ENCODE data around the gene SLC5A9.

DNA sequence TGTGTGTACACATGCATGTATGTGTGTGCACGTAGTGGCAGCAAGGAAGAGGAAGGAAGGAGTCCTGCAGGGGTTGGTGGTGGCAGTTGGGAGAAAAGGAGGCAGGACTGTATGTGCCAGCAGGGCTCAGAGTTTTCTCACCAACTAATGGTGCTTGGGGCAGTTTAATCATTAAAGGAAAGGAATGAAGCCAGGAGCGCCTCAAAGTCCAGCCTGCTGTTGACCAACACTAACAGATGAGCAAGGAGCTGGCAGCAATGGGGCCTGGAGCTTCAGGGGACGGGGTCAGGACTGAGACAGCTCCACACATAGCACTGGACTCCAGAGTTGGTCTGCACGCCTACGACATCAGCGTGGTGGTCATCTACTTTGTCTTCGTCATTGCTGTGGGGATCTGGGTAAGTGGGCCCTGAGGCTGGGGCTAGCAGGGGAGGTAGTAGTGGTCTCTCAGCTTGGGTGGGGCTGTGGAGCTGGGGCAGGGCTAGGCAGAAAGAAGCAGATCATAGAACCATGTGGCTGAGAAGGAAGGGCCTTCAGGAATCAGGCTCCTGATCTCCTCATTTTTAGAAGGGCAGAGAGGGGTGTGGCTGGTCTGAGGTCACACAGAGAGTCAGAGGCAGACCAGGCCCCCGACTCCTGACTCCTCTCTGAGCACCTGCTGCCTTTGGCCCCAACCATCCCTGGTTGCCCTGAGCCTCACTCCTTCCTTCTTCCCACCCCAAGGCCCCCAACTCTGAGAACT lies at the start of gene SLC5A9:
- TF ChIP-seq BRD9 (IDR thresholded peaks at IDR 0.05; ENCODE audit: low read depth, partially characterized antibody) (no peak), POLR2A (conservative IDR thresholded peaks at IDR 0.05) (no peak), RFX5 (IDR thresholded peaks at IDR 0.05; ENCODE audit: low read depth, low read length) (no peak)
- TF ChIP-seq, protein P1, sequence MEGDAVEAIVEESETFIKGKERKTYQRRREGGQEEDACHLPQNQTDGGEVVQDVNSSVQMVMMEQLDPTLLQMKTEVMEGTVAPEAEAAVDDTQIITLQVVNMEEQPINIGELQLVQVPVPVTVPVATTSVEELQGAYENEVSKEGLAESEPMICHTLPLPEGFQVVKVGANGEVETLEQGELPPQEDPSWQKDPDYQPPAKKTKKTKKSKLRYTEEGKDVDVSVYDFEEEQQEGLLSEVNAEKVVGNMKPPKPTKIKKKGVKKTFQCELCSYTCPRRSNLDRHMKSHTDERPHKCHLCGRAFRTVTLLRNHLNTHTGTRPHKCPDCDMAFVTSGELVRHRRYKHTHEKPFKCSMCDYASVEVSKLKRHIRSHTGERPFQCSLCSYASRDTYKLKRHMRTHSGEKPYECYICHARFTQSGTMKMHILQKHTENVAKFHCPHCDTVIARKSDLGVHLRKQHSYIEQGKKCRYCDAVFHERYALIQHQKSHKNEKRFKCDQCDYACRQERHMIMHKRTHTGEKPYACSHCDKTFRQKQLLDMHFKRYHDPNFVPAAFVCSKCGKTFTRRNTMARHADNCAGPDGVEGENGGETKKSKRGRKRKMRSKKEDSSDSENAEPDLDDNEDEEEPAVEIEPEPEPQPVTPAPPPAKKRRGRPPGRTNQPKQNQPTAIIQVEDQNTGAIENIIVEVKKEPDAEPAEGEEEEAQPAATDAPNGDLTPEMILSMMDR (IDR thresholded peaks at IDR 0.05 in 2 of 3, conservative IDR thresholded peaks at IDR 0.05 in 1 of 3; ENCODE audit: insufficient read depth in 2 of 3, low read depth in 1 of 3, low read length in 3 of 3), result no peak
